OCI-LY3 (cell line): ENCODE results near the gene FAT1.

Source experiments
- H2AFZ ChIP-seq: fragments of 200-600, 300-600 bp; shearing (Covaris generic); 2 replicates; pipeline ENCODE4 v1.6.0; 2014; ENCODE audit warnings: antibody characterized with exemption, low read depth, low read length
- H3K27ac ChIP-seq: fragments of 200-600, 300-600 bp; sonication (generic); 2 replicates; pipeline ENCODE4 v1.5.1; 2014; ENCODE audit warnings: mild to moderate bottlenecking, low read length, moderate library complexity, mixed read lengths
- H3K27me3 ChIP-seq: fragments of 200-600, 300-600 bp; sonication (generic); 2 replicates; pipeline ENCODE4 v1.6.1; 2014; ENCODE audit warnings: low read depth, low read length, mixed read lengths
- H3K36me3 ChIP-seq: fragments of 200-600, 300-600 bp; sonication (generic); replicated peaks from 2 replicates; pipeline ENCODE3; 2014; ENCODE audit warnings: low read depth, low read length, mixed read lengths
- H3K4me1 ChIP-seq: fragments of 300-600, 200-600 bp; sonication (generic); 2 replicates; pipeline ENCODE4 v1.6.1; 2014; ENCODE audit warnings: low read length, mixed read lengths
- H3K4me2 ChIP-seq: fragments of 200-600, 300-600 bp; sonication (generic); 2 replicates; pipeline ENCODE4 v1.6.1; 2014; ENCODE audit warnings: low read length, mixed read lengths
- H3K4me3 ChIP-seq: fragments of 300-600, 200-600 bp; sonication (generic); 2 replicates; pipeline ENCODE4 v1.5.1; 2014; ENCODE audit warnings: antibody characterized with exemption, mild to moderate bottlenecking, low read length, moderate library complexity
- H3K79me2 ChIP-seq: fragments of 300-600, 200-600 bp; shearing (Covaris generic); 2 replicates; pipeline ENCODE4 v1.6.1; 2014; ENCODE audit warnings: mild to moderate bottlenecking, low read length, mixed read lengths
- H3K9ac ChIP-seq: fragments of 300-600, 200-600 bp; shearing (Covaris generic); 2 replicates; pipeline ENCODE4 v1.6.0; 2014; ENCODE audit warnings: mild to moderate bottlenecking, low read length, moderate library complexity
- H3K9me3 ChIP-seq: fragments of 200-600, 300-600 bp; shearing (Covaris generic); 2 replicates; pipeline ENCODE4 v1.6.1; 2014; ENCODE audit warnings: low read length, mixed read lengths; ENCODE audit not compliant: insufficient read depth
- H4K20me1 ChIP-seq: fragments of 200-600, 300-600 bp; sonication (generic); 2 replicates; pipeline ENCODE4 v1.6.1; 2016; ENCODE audit warnings: low read length, mixed read lengths; ENCODE audit not compliant: insufficient read depth
- EZH2phosphoT487 ChIP-seq: fragments of 200-600 bp; shearing (Covaris generic); IDR thresholded peaks from 2 replicates; pipeline ENCODE4 v1.6.1; 2018; ENCODE audit warnings: antibody characterized with exemption, mixed run types, low read depth
- TF ChIP-seq, protein P1 (sequence below): fragments of 200-600, 300-600 bp; sonication (generic); IDR thresholded peaks from 2 replicates; pipeline ENCODE4 v1.5.1; 2014; ENCODE audit warnings: antibody characterized with exemption, low read length, low read depth

FAT1 gene

GRCh38 chr4:186770481-186771175, 47.0 kb upstream of the FAT1 start:
- TF ChIP-seq EZH2phosphoT487: no peak
- TF ChIP-seq, protein P1, sequence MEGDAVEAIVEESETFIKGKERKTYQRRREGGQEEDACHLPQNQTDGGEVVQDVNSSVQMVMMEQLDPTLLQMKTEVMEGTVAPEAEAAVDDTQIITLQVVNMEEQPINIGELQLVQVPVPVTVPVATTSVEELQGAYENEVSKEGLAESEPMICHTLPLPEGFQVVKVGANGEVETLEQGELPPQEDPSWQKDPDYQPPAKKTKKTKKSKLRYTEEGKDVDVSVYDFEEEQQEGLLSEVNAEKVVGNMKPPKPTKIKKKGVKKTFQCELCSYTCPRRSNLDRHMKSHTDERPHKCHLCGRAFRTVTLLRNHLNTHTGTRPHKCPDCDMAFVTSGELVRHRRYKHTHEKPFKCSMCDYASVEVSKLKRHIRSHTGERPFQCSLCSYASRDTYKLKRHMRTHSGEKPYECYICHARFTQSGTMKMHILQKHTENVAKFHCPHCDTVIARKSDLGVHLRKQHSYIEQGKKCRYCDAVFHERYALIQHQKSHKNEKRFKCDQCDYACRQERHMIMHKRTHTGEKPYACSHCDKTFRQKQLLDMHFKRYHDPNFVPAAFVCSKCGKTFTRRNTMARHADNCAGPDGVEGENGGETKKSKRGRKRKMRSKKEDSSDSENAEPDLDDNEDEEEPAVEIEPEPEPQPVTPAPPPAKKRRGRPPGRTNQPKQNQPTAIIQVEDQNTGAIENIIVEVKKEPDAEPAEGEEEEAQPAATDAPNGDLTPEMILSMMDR: no peak
- Histone ChIP-seq H3K4me2 (no peak overlapping the region), H3K79me2 (no peaks in the 10 kb centered on the region), H4K20me1 (no peaks in the 10 kb centered on the region), H2AFZ (no peak overlapping the region), H3K27ac (no peak overlapping the region), H3K27me3 (no peaks in the 10 kb centered on the region), H3K36me3 (no peaks in the 10 kb centered on the region), H3K9ac (no peak overlapping the region), H3K9me3 (no peaks in the 10 kb centered on the region), H3K4me3 (no peak overlapping the region), H3K4me1 (no peaks in the 10 kb centered on the region)

DNA sequence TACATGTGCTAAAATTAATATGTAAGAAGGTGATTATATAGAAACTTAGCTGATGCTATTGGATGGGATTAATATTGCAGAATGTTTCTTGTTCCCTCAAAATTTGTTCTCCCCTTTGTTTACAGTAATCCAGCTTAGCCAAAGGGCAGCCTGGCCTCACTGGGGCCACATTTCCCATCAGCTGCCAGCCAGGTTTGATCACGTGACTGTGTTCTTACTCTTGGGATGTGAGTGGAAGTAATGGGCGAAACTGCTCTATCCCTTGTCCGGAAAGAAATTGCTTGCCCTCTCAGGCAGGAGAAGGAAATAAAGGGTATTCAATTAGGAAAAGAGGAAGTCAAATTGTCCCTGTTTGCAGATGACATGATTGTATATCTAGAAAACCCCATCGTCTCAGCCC, 44.1 kb upstream of the FAT1 start:
- H3K27me3 ChIP-seq: no peaks in the 10 kb centered on the region
- H3K9me3 ChIP-seq: no peaks in the 10 kb centered on the region
- no peaks in the 10 kb centered on the region for H3K4me1 ChIP-seq
- no peak overlapping the region for H3K4me2 ChIP-seq
- no peak overlapping the region for H2AFZ ChIP-seq
- H3K36me3 ChIP-seq: no peaks in the 10 kb centered on the region
- H3K27ac ChIP-seq: no peak overlapping the region
- H4K20me1 ChIP-seq: no peaks in the 10 kb centered on the region
- no peaks in the 10 kb centered on the region for H3K79me2 ChIP-seq
- no peak overlapping the region for H3K4me3 ChIP-seq
- no peak overlapping the region for H3K9ac ChIP-seq
- TF ChIP-seq, protein P1: no peak
- no peak for TF ChIP-seq EZH2phosphoT487

DNA sequence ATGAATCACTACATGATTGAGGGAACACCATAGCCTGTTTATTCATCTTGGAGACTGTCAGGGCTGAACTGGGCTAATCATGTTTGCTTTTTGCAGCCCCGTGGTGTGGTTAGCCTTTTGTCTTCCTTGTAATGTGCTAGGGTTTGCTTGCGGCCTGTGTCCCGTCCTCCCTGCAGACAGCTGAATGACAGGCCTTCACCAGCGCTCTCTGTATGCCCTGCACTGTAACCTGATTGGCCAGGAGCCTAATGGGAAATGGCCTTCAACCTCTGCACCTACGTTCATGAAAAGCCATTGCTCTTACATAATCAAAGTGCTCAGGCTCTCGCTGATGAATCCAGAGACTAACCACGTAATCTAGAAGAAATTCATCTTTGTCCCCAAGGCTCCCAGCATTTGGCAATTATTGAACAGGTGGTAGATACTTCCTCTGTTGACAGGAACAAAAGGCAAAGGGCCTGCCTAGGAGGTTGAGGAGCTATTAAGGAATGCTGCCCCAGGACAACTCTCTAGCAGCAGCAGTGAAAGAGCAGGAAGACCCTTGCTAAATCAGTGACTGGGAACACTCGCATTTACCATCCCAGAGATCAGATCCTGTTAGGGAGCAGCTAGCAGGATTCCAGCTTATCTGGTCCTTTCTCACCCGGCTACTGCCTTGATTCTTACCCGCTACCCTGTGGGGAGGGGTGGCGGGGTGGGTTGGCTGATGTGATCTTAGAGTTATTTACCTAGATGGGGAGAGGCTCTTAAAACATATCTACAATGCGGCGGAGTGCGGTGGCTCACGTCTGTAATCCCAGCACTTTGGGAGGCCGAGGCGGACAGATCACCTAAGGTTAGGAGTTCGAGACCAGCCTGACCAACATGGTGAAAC, 42.3 kb upstream of the FAT1 start:
- Histone ChIP-seq H3K4me1 (no peaks in the 10 kb centered on the region), H3K9ac (no peak overlapping the region), H4K20me1 (no peaks in the 10 kb centered on the region), H3K36me3 (no peaks in the 10 kb centered on the region), H3K79me2 (no peaks in the 10 kb centered on the region), H3K4me3 (no peak overlapping the region), H3K27ac (no peak overlapping the region), H3K4me2 (no peak overlapping the region), H2AFZ (no peak overlapping the region), H3K9me3 (no peaks in the 10 kb centered on the region), H3K27me3 (no peaks in the 10 kb centered on the region)
- TF ChIP-seq, protein P1: no peak
- no peak for TF ChIP-seq EZH2phosphoT487

- Histone ChIP-seq H3K4me2 (no peak overlapping the region), H3K79me2 (no peaks in the 10 kb centered on the region), H4K20me1 (no peaks in the 10 kb centered on the region), H3K27ac (no peak overlapping the region), H3K9ac (no peak overlapping the region), H2AFZ (no peak overlapping the region), H3K36me3 (no peaks in the 10 kb centered on the region), H3K4me3 (no peak overlapping the region), H3K9me3 (no peaks in the 10 kb centered on the region), H3K4me1 (no peaks in the 10 kb centered on the region), H3K27me3 (no peaks in the 10 kb centered on the region)
- no peak for TF ChIP-seq EZH2phosphoT487
- TF ChIP-seq, protein P1: no peak
Observed at GRCh38 chr4:186765138-186765537, 41.5 kb upstream of the FAT1 start.
